ENCODE results near the gene SYPL2.
A peak's percentile ranks its signal among the peaks of the same experiment; 100 is the strongest.

DNA sequence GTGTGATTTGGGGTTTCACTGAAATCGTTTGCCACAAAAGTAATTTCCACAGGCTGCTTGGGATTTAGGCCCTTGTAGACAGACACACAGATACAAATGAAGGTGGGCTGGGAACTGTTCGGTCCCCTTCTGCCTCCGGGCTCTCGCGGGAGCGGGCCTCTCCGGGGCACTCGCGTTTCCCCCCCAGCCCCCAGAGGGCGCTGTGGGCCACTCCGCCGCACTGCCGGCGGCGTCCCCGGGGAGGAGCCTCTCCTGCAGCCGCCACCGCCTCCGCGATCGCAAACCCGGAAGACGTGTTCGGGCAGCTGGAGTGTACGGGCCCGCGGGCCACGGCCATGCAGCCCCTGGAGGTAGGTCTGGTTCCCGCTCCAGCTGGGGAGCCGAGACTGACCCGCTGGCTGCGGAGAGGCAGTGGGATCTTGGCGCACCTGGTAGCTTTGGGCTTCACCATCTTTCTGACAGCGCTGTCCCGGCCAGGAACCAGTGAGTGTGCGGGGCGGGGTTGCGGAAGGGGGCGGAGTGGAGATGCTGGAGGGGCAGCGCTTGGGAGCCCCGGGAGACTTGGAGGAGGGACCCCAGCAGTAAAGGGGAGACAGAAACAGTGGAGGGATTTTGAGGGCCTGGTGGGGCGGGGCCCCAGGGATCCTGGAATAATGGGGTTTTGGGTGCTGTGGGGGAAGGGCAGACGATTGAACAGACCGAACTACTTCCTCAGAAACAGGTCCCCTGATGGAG lies 27.6 kb downstream of the SYPL2 start, which contains the start of gene CYB561D1:
- peak; percentile 88 to 99 (median 96) for TF ChIP-seq CTCF (IDR thresholded peaks at IDR 0.05)
- peak in 2 of 4 donors; percentile 51 to 64 for TF ChIP-seq POLR2A (IDR thresholded peaks at IDR 0.05)

Data from esophagus squamous epithelium (tissue), 4 donors.